ENCODE results near the gene RAD51B.

RAD51B gene

DNA sequence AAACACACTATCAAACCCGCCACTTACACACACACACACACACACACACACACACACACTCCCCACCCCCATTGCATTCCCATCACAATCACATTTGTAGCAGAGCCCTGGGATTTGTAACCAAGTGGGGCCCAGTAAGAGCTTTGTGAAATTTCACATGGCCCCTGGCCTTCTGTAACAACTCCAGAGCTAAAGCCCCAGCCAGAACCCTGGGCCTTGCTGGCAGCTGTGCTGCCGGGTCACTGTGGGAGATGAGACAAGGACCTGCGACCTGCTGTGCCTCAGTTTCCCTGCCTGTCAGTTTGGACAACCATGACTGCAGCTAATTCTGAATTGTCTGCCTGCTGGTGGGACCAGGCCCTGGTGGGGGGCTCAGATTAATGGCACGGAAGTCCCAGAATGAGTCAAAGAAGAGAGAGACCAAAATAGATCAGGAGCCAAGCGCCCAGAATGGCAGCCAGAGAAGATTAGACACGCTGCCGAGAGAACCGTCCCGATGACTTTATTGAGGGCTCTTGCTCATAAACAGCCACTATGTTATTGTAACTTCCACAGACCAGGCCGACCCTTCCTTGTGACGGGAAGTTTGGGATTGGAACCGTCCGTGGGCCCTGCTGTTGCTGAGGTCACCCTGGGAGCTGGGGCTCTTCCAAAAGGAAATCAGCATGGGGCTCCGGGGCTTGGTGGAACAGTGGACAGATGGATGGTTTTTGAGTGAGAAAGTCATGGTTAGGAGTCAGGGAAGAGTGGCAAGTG lies 850.2 kb downstream of the RAD51B start:
- DNase-seq (ENCODE audit: low read depth) = no peak
- H3K4me3 ChIP-seq (ENCODE audit: low read depth, low read length) = no peak overlapping the region
- TF ChIP-seq CTCF (IDR thresholded peaks at IDR 0.05; ENCODE audit: low read depth, low read length, missing control alignments) = no peak

- no peak overlapping the region for H3K4me3 ChIP-seq (ENCODE audit: low read depth, low read length)
- no peak for TF ChIP-seq CTCF (IDR thresholded peaks at IDR 0.05; ENCODE audit: low read depth, low read length, missing control alignments)
- DNase-seq (ENCODE audit: low read depth) = no peak
These were observed 850.8 kb downstream of the RAD51B start for GRCh38 chr14:68670359-68670715.

GRCh38 chr14:68671909-68672308 lies 852.3 kb downstream of the RAD51B start:
- no peak for DNase-seq (ENCODE audit: low read depth)
- H3K4me3 ChIP-seq (ENCODE audit: low read depth, low read length) = no peak overlapping the region
- no peak for TF ChIP-seq CTCF (IDR thresholded peaks at IDR 0.05; ENCODE audit: low read depth, low read length, missing control alignments)

- no peak overlapping the region for H3K4me3 ChIP-seq (ENCODE audit: low read depth, low read length)
- no peak for DNase-seq (ENCODE audit: low read depth)
- TF ChIP-seq CTCF (IDR thresholded peaks at IDR 0.05; ENCODE audit: low read depth, low read length, missing control alignments) = no peak
These were observed 853.2 kb downstream of the RAD51B start for GRCh38 chr14:68672609-68673285.

- no peak for TF ChIP-seq CTCF (IDR thresholded peaks at IDR 0.05; ENCODE audit: low read depth, low read length, missing control alignments)
- no peak overlapping the region for H3K4me3 ChIP-seq (ENCODE audit: low read depth, low read length)
- no peak for DNase-seq (ENCODE audit: low read depth)
These were observed 853.9 kb downstream of the RAD51B start for GRCh38 chr14:68673464-68673863.

GRCh38 chr14:68674538-68675232 lies 855.1 kb downstream of the RAD51B start:
- no peak for TF ChIP-seq CTCF (IDR thresholded peaks at IDR 0.05; ENCODE audit: low read depth, low read length, missing control alignments)
- no peak overlapping the region for H3K4me3 ChIP-seq (ENCODE audit: low read depth, low read length)
- DNase-seq (ENCODE audit: low read depth) = no peak
